Suprapubic skin (tissue), 4 donors: Measurements from ENCODE around the gene WDFY1.

Experiments
- EP300 ChIP-seq: sonication (generic); formaldehyde crosslinking; IDR thresholded peaks from one replicate; pipeline ENCODE4 v1.6.1; 2017; ENCODE audit warnings: antibody characterized with exemption
- POLR2A ChIP-seq, 2 donors: fragments of 450-650 bp; IDR thresholded peaks; one replicate each; pipeline ENCODE4 v1.6.1; 2017; ENCODE audit warnings: antibody characterized with exemption in 2 of 2, mild to moderate bottlenecking in 2 of 2, moderate library complexity in 2 of 2
- POLR2AphosphoS5 ChIP-seq, 3 donors: sonication (generic); formaldehyde crosslinking; IDR thresholded peaks; one replicate each; pipeline ENCODE4 v1.6.1; 2017; ENCODE audit warnings: antibody characterized with exemption in 3 of 3
- TF ChIP-seq, protein P1 (sequence below), 2 donors: fragments of 200-600 bp in 1 of 2; fragments of 450-650 bp in 1 of 2; sonication (generic) in 1 of 2; IDR thresholded peaks; one replicate each; pipeline ENCODE4 v1.5.1; 2016 to 2019; ENCODE audit warnings: antibody characterized with exemption in 2 of 2, mild to moderate bottlenecking in 1 of 2, moderate library complexity in 1 of 2

DNA sequence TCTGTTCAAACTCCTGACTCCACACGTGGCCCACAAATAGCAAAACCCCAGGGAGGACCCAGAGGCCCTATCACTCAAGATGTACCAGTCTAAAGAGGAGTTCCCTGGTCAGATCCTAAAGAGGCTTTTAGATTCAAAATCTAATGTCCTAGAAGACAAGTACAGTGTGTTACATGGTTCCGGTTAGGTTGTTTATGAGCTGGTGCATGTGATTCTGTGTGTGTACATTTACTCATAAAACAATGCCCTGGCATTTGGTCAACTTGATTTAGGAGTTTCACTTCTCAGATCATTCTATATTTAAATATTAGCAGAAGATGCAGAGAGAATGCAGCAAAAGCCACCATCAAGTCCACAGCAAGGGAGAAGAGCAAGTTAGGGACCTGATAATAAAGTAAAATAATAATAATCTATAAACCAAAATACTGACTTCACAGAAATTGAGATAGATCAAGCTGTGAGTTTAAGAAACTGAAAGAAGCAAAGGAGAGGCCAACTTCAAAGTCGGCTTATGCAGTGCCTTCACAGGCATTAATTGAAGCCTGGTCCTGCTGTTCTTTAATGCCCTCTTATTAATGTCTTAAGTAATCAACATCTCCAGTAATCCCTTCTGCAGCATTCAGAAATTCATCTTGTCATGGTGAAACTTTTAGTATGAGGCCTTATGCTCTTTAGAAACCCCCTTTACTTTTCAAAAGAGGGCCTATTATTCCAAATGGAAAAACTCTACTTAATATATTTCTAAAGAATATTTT lies 103.5 kb downstream of the WDFY1 start:
- TF ChIP-seq, protein P1, sequence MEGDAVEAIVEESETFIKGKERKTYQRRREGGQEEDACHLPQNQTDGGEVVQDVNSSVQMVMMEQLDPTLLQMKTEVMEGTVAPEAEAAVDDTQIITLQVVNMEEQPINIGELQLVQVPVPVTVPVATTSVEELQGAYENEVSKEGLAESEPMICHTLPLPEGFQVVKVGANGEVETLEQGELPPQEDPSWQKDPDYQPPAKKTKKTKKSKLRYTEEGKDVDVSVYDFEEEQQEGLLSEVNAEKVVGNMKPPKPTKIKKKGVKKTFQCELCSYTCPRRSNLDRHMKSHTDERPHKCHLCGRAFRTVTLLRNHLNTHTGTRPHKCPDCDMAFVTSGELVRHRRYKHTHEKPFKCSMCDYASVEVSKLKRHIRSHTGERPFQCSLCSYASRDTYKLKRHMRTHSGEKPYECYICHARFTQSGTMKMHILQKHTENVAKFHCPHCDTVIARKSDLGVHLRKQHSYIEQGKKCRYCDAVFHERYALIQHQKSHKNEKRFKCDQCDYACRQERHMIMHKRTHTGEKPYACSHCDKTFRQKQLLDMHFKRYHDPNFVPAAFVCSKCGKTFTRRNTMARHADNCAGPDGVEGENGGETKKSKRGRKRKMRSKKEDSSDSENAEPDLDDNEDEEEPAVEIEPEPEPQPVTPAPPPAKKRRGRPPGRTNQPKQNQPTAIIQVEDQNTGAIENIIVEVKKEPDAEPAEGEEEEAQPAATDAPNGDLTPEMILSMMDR (IDR thresholded peaks at IDR 0.05), result no peak
- TF ChIP-seq POLR2AphosphoS5 (IDR thresholded peaks at IDR 0.05), result no peak
- TF ChIP-seq EP300, result no peak
- TF ChIP-seq POLR2A (IDR thresholded peaks at IDR 0.05), result no peak
